ENCODE measurements around the gene LARGE1.
"Not testable (repeated sequence)": the region's sequence is repeated elsewhere in the genome, so short reads cannot be mapped to it uniquely, and the experiment has no call there.

LARGE1 gene

GRCh38 chr22:33386270-33386669 is 534.0 kb downstream of the LARGE1 start:
- H3K36me3 ChIP-seq (ENCODE audit: insufficient read depth, low read length): peaks cover 20% of the 10 kb centered on the region
- H3K4me3 ChIP-seq (ENCODE audit: low read length): no peak overlapping the region
- no peaks in the 10 kb centered on the region for H3K9me3 ChIP-seq (ENCODE audit: insufficient read depth, low read depth, low read length)
- no peak overlapping the region for H3K9ac ChIP-seq (ENCODE audit: low read depth, low read length)
- whole genome bisulfite sequencing: 87% methylated on average over 5 of the region's 5 CpGs
- H3K27me3 ChIP-seq (ENCODE audit: insufficient read depth, low read length): no peaks in the 10 kb centered on the region
- H3K4me1 ChIP-seq (ENCODE audit: insufficient read depth, low read length): no peaks in the 10 kb centered on the region
- no peak overlapping the region for H3K27ac ChIP-seq (ENCODE audit: low read depth, low read length)

DNA sequence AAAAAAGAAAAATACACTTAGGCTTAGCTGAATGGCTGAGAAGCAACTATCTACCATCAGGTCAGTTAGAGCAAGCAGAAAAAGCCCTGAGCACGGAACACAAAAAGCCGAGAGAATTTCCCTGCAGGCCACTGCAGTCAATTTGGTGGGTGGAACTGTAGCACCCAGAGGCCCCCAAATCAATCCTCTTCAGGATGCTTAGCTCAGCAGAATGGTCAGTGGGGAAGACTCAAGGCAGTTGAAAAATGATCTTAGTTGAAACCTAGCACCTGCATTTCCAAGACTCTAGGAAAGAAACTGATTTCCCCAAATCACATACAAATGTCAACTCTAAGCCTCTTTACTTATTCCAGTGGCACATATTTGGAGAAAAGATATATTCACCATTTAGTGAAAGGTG is 534.7 kb downstream of the LARGE1 start:
- Histone ChIP-seq H3K4me1 (ENCODE audit: insufficient read depth, low read length) (no peaks in the 10 kb centered on the region), H3K27me3 (ENCODE audit: insufficient read depth, low read length) (no peaks in the 10 kb centered on the region), H3K9me3 (ENCODE audit: insufficient read depth, low read depth, low read length) (no peaks in the 10 kb centered on the region), H3K36me3 (ENCODE audit: insufficient read depth, low read length) (peaks cover 26% of the 10 kb centered on the region), H3K4me3 (ENCODE audit: low read length) (no peak overlapping the region), H3K27ac (ENCODE audit: low read depth, low read length) (no peak overlapping the region), H3K9ac (ENCODE audit: low read depth, low read length) (no peak overlapping the region)
- whole genome bisulfite sequencing: 100% methylated on average over 2 of the region's 2 CpGs

- Histone ChIP-seq H3K9me3 (ENCODE audit: insufficient read depth, low read depth, low read length) (peaks cover 19% of the 10 kb centered on the region; the same call in 1 of the 2 replicates), H3K4me1 (ENCODE audit: insufficient read depth, low read length) (no peaks in the 10 kb centered on the region), H3K4me3 (ENCODE audit: low read length) (no peak overlapping the region), H3K36me3 (ENCODE audit: insufficient read depth, low read length) (peaks cover 51% of the 10 kb centered on the region), H3K9ac (ENCODE audit: low read depth, low read length) (no peak overlapping the region), H3K27me3 (ENCODE audit: insufficient read depth, low read length) (no peaks in the 10 kb centered on the region), H3K27ac (ENCODE audit: low read depth, low read length) (no peak overlapping the region)
- 94% methylated on average over 8 of the region's 8 CpGs for WGBS
Measured at GRCh38 chr22:33382436-33382835, 537.8 kb downstream of the LARGE1 start.

DNA sequence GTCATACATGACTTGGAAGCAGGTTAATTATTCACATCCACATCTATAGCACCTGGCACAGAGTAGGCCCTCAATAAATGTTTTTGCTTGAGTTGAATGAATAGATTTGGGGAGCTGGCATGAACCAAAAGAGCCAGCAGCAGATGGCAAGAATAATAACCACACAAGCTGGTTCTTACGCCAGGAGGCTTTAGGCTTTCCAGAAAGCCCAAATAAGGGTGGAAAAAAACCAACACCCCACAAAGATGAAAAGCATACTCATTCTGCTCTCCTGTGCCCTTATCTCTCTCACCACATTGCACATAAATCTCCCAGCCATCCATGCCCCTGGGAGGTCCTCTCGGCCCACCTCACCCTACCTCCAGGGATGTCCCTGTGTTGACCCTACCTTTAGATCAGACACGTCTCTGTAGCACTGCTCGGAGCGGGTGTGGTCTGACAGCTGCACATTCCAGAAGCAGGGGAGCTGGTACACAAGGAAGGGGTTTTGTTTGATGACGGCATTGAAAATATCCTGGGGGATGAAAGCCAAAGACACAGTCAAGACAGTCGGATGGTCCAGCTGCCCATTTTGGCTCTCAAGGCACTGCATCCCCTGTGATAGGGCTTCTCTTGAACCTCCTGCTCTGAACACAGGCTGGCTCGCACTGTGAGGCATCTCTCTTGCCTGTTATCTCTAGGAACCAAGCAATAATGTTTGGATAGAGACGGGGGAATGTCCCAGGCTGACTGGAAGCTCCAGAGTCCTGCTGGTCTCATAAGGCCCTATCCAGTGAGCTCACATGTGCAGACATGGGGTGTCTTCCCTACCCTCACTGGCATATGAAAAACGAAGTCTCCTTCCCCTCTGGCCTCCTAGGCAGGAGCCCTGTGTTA is 538.5 kb downstream of the LARGE1 start:
- Histone ChIP-seq H3K9me3 (ENCODE audit: insufficient read depth, low read depth, low read length) (peaks cover 25% of the 10 kb centered on the region), H3K36me3 (ENCODE audit: insufficient read depth, low read length) (peaks cover 56% of the 10 kb centered on the region), H3K4me3 (ENCODE audit: low read length) (no peak overlapping the region), H3K4me1 (ENCODE audit: insufficient read depth, low read length) (no peaks in the 10 kb centered on the region), H3K9ac (ENCODE audit: low read depth, low read length) (no peak overlapping the region), H3K27ac (ENCODE audit: low read depth, low read length) (no peak overlapping the region), H3K27me3 (ENCODE audit: insufficient read depth, low read length) (no peaks in the 10 kb centered on the region)
- 92% methylated on average over 10 of the region's 10 CpGs for WGBS

DNA sequence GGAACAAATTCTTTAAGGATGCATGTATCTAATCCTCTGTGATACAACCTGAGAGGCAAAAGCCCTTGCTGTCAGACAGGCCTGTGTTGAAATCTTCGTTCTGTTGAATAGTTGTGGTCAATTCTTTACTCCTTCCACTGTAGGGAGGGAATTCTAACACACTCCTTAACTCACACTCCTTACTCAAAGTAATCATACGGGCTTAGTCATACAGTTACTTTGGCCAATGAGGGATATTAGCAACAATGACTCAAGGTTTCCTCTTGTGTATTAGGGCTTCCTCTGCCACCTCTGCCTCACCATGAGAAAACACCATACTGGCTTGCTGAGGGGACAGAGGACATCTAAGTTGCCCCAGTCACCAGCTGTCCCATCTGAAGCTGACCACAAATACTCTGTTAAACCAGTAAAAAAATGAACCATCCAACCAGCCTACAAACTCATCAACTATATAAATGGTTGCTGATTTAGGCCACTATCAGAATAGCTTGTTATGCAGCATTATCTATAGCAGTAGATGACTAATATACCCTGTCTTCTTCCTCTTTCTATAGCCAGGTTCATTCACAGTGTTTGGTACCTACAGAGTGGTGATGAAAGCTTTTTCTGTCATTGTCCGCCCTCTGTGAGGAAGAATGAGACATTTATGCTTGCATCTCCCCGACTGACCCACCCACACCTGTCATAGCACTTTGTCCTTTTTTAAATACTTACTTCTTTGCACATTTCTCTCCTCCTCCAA is 539.3 kb downstream of the LARGE1 start:
- Histone ChIP-seq H3K27me3 (ENCODE audit: insufficient read depth, low read length) (no peaks in the 10 kb centered on the region), H3K4me3 (ENCODE audit: low read length) (no peak overlapping the region), H3K9ac (ENCODE audit: low read depth, low read length) (no peak overlapping the region), H3K27ac (ENCODE audit: low read depth, low read length) (no peak overlapping the region), H3K36me3 (ENCODE audit: insufficient read depth, low read length) (peaks cover 56% of the 10 kb centered on the region), H3K4me1 (ENCODE audit: insufficient read depth, low read length) (no peaks in the 10 kb centered on the region), H3K9me3 (ENCODE audit: insufficient read depth, low read depth, low read length) (peaks cover 25% of the 10 kb centered on the region)
- WGBS: 92% methylated on average over 4 of the region's 4 CpGs

- Histone ChIP-seq H3K4me1 (ENCODE audit: insufficient read depth, low read length) (no peaks in the 10 kb centered on the region), H3K36me3 (ENCODE audit: insufficient read depth, low read length) (peaks cover 56% of the 10 kb centered on the region), H3K4me3 (ENCODE audit: low read length) (no peak overlapping the region), H3K9me3 (ENCODE audit: insufficient read depth, low read depth, low read length) (peaks cover 25% of the 10 kb centered on the region), H3K27me3 (ENCODE audit: insufficient read depth, low read length) (no peaks in the 10 kb centered on the region), H3K9ac (ENCODE audit: low read depth, low read length) (no peak overlapping the region), H3K27ac (ENCODE audit: low read depth, low read length) (no peak overlapping the region)
- 89% methylated on average over 2 of the region's 2 CpGs for WGBS
Measured at GRCh38 chr22:33379836-33380235, 540.4 kb downstream of the LARGE1 start.

GRCh38 chr22:33372875-33373274 is 547.4 kb downstream of the LARGE1 start:
- 97% methylated on average over 1 of the region's 1 CpG for WGBS
- peaks cover 31% of the 10 kb centered on the region for H3K36me3 ChIP-seq (ENCODE audit: insufficient read depth, low read length)
- H3K27me3 ChIP-seq (ENCODE audit: insufficient read depth, low read length): no peaks in the 10 kb centered on the region
- no peak overlapping the region for H3K27ac ChIP-seq (ENCODE audit: low read depth, low read length)
- H3K9me3 ChIP-seq (ENCODE audit: insufficient read depth, low read depth, low read length): peaks cover 30% of the 10 kb centered on the region
- no peak overlapping the region for H3K4me3 ChIP-seq (ENCODE audit: low read length)
- no peaks in the 10 kb centered on the region for H3K4me1 ChIP-seq (ENCODE audit: insufficient read depth, low read length)
- H3K9ac ChIP-seq (ENCODE audit: low read depth, low read length): no peak overlapping the region

- not testable (repeated sequence) for H3K36me3 ChIP-seq (ENCODE audit: insufficient read depth, low read length); H3K27me3 ChIP-seq (ENCODE audit: insufficient read depth, low read length); H3K9ac ChIP-seq (ENCODE audit: low read depth, low read length); H3K9me3 ChIP-seq (ENCODE audit: insufficient read depth, low read depth, low read length); H3K4me3 ChIP-seq (ENCODE audit: low read length); H3K4me1 ChIP-seq (ENCODE audit: insufficient read depth, low read length); H3K27ac ChIP-seq (ENCODE audit: low read depth, low read length)
- 91% methylated on average over 1 of the region's 5 CpGs for WGBS
Measured at GRCh38 chr22:33363256-33363655, 557.0 kb downstream of the LARGE1 start.

DNA sequence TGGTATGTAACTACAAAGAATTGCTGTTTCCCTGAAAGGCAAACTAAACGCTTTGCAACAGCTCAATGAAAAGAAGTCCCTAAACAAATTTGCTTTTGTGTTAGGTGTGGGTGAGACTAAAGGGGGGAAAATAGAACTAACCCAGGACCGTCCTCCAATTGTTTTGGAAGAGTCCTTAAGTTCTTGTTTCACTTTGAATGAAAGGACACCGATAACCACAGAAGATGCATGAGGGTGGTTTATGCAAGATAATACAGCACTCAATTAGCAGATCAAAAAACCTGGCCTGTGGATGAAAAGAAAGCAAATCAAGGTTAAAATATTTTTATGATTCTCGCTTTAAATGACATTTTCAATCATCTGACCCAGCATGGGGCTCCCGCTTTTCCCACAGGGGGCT is 557.6 kb downstream of the LARGE1 start:
- peaks cover 4% of the 10 kb centered on the region; the same call in 1 of the 2 replicates for H3K36me3 ChIP-seq (ENCODE audit: insufficient read depth, low read length)
- no peak overlapping the region for H3K9ac ChIP-seq (ENCODE audit: low read depth, low read length)
- H3K27ac ChIP-seq (ENCODE audit: low read depth, low read length): no peak overlapping the region
- H3K9me3 ChIP-seq (ENCODE audit: insufficient read depth, low read depth, low read length): no peaks in the 10 kb centered on the region
- no peaks in the 10 kb centered on the region; the same call in 1 of the 2 replicates for H3K27me3 ChIP-seq (ENCODE audit: insufficient read depth, low read length)
- no peak overlapping the region for H3K4me3 ChIP-seq (ENCODE audit: low read length)
- 91% methylated on average over 4 of the region's 5 CpGs for WGBS
- H3K4me1 ChIP-seq (ENCODE audit: insufficient read depth, low read length): no peaks in the 10 kb centered on the region

DNA sequence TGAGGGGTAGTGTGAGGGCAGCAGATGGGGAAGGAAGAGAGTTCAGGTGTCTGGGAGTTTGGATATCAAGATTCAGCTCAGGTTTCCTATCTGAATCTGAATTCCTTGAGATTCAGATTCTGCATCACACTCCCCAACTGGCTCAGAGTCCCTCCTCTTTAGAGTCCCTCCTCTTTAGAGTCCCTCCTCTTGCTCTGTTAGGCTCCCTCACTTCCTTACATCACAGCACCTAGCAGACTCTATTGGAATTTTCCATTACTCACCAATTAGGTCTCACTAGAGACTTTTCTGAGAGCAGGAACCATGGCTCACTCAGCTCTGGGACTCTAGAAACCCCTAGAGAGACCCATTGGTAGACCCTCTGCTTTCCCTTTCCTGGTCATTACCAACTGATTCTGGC is 558.7 kb downstream of the LARGE1 start:
- H3K27me3 ChIP-seq (ENCODE audit: insufficient read depth, low read length): no peaks in the 10 kb centered on the region; the same call in 1 of the 2 replicates
- no peak overlapping the region for H3K27ac ChIP-seq (ENCODE audit: low read depth, low read length)

DNA sequence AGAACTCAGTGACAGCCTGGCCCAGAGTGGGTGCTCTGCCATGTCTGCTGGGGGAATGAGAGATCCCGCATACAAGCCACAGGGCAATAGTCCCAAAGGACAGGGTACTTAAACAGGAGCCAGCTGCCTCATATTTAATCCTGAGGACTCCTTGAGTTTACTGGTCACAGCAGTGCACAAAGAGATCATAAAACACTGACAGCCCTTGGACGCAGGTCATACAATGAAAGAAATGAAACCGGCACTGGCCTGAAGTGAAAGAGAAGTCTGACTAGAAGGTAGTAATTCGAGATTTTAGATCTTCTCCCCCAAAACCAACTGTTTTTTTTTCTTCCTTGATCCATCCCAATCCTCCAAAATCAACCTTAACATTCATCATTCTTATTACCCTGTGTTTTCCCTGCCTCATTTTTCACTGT is 562.3 kb downstream of the LARGE1 start:
- no peak overlapping the region for H3K27ac ChIP-seq (ENCODE audit: low read depth, low read length)
- WGBS: 89% methylated on average over 4 of the region's 4 CpGs
- H3K4me1 ChIP-seq (ENCODE audit: insufficient read depth, low read length): no peaks in the 10 kb centered on the region
- H3K36me3 ChIP-seq (ENCODE audit: insufficient read depth, low read length): peaks cover 4% of the 10 kb centered on the region; the same call in 1 of the 2 replicates
- no peak overlapping the region for H3K4me3 ChIP-seq (ENCODE audit: low read length)
- H3K9ac ChIP-seq (ENCODE audit: low read depth, low read length): no peak overlapping the region
- H3K27me3 ChIP-seq (ENCODE audit: insufficient read depth, low read length): no peaks in the 10 kb centered on the region; the same call in 1 of the 2 replicates
- H3K9me3 ChIP-seq (ENCODE audit: insufficient read depth, low read depth, low read length): no peaks in the 10 kb centered on the region

More for the DNA sequence above, 558.7 kb downstream of the LARGE1 start:
- H3K9me3 ChIP-seq (ENCODE audit: insufficient read depth, low read depth, low read length): no peaks in the 10 kb centered on the region
- H3K4me1 ChIP-seq (ENCODE audit: insufficient read depth, low read length): no peaks in the 10 kb centered on the region
- no peak overlapping the region for H3K9ac ChIP-seq (ENCODE audit: low read depth, low read length)
- peaks cover 4% of the 10 kb centered on the region; the same call in 1 of the 2 replicates for H3K36me3 ChIP-seq (ENCODE audit: insufficient read depth, low read length)
- no peak overlapping the region for H3K4me3 ChIP-seq (ENCODE audit: low read length)
